Neural crest cell (in vitro differentiated cells): ENCODE data around the gene GAMT. TPM values are rescaled to one million over a fixed set of nuclear protein-coding genes. Genes with fewer than 3 reads are reported as not detected.

Experiments used
- DNase-seq: peaks from one replicate; pipeline ENCODE4 v3.0.0; 2021; ENCODE audit warnings: low read depth, mixed read lengths, low spot score
- H3K27ac Mint-ChIP-seq: one replicate; pipeline ENCODE4 v1.8.0; 2021; ENCODE audit warnings: mild to moderate bottlenecking, mixed read lengths; ENCODE audit not compliant: unreplicated experiment
- H3K27me3 Mint-ChIP-seq: 2 replicates; pipeline ENCODE4 v1.8.0; 2021; ENCODE audit warnings: low read depth, mild to moderate bottlenecking, mixed read lengths
- H3K36me3 Mint-ChIP-seq: 2 replicates; pipeline ENCODE4 v1.8.0; 2021; ENCODE audit warnings: low read depth, mild to moderate bottlenecking, mixed read lengths
- H3K4me1 Mint-ChIP-seq: 2 replicates; pipeline ENCODE4 v1.8.0; 2021; ENCODE audit warnings: mixed read lengths
- H3K4me3 Mint-ChIP-seq: one replicate; pipeline ENCODE4 v1.8.0; 2021; ENCODE audit warnings: mild to moderate bottlenecking, mixed read lengths
- H3K9me3 Mint-ChIP-seq: 2 replicates; pipeline ENCODE4 v1.8.0; 2021; ENCODE audit warnings: mixed read lengths
- total RNA-seq: library from RNA; stranded (reverse); gene quantifications from 2 replicates; pipeline ENCODE4 v1.2.1, GENCODE V29; 2021
- TF ChIP-seq, protein P1 (sequence below): fragments of 200-600 bp; sonication (generic); conservative IDR thresholded peaks from 2 replicates; pipeline ENCODE4 v1.5.0; 2021; ENCODE audit warnings: antibody characterized with exemption, mild to moderate bottlenecking

GAMT gene
- total RNA-seq, 1 donor from 2014 or later, result 45.6 TPM

GRCh38 chr19:1418951-1419738 is 17.8 kb upstream of the GAMT start:
- Mint-ChIP-seq H3K9me3 (no peaks in the 10 kb centered on the region), H3K27ac (no peak overlapping the region), H3K27me3 (no peaks in the 10 kb centered on the region), H3K36me3 (peaks cover 11% of the 10 kb centered on the region), H3K4me1 (peaks cover 28% of the 10 kb centered on the region), H3K4me3 (no peak overlapping the region)
- TF ChIP-seq, protein P1, sequence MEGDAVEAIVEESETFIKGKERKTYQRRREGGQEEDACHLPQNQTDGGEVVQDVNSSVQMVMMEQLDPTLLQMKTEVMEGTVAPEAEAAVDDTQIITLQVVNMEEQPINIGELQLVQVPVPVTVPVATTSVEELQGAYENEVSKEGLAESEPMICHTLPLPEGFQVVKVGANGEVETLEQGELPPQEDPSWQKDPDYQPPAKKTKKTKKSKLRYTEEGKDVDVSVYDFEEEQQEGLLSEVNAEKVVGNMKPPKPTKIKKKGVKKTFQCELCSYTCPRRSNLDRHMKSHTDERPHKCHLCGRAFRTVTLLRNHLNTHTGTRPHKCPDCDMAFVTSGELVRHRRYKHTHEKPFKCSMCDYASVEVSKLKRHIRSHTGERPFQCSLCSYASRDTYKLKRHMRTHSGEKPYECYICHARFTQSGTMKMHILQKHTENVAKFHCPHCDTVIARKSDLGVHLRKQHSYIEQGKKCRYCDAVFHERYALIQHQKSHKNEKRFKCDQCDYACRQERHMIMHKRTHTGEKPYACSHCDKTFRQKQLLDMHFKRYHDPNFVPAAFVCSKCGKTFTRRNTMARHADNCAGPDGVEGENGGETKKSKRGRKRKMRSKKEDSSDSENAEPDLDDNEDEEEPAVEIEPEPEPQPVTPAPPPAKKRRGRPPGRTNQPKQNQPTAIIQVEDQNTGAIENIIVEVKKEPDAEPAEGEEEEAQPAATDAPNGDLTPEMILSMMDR, result no peak
- no peak for DNase-seq

- TF ChIP-seq, protein P1, result no peak
- no peak overlapping the region for H3K4me3 Mint-ChIP-seq
- H3K27ac Mint-ChIP-seq, result no peak overlapping the region
- peaks cover 11% of the 10 kb centered on the region for H3K36me3 Mint-ChIP-seq
- no peaks in the 10 kb centered on the region for H3K27me3 Mint-ChIP-seq
- H3K9me3 Mint-ChIP-seq, result no peaks in the 10 kb centered on the region
- no peak for DNase-seq
- H3K4me1 Mint-ChIP-seq, result peaks cover 26% of the 10 kb centered on the region
These were observed 17.1 kb upstream of the GAMT start for GRCh38 chr19:1418496-1418775.

DNA sequence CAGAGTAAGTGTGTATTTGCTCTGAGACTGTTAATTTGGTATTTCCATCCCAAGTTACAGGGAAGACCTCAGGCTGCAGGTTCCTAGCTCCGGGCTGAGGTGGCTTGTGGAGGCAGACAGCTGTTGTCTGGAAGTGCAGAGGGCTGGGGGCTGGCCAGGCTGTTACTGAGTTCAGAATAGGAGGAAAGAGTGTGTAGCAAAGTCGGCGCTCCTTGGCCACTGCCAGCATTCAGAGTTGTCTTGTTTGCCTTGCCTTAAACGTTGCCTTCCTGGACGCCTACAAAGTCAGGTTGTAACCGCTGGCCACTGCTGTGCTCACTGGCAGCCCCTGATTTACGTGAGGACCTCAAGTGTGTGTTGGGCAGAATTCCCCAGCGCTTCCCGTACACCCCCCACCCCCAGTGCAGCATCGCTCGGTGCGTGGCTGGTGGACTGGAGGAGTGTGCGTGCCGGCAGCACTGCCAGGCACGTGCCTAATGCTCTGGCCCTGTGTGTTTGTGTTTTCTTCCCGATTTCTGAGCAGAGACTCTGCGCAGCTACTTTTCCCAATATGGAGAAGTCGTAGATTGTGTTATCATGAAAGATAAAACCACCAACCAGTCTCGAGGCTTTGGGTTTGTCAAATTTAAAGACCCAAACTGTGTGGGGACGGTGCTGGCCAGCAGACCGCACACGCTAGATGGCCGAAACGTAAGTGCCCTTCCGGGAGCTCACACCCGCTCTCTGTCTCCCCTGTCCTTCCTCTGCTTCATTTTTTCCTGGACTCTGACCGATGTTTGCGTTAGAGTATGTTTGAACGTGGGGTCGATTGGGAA is 16.5 kb upstream of the GAMT start:
- Mint-ChIP-seq H3K36me3 (peaks cover 7% of the 10 kb centered on the region), H3K27me3 (no peaks in the 10 kb centered on the region), H3K4me3 (no peak overlapping the region), H3K27ac (peak overlapping the region; percentile 5), H3K4me1 (peaks cover 22% of the 10 kb centered on the region), H3K9me3 (no peaks in the 10 kb centered on the region)
- DNase-seq, result no peak
- TF ChIP-seq, protein P1, result no peak

GRCh38 chr19:1417145-1417544 is 15.8 kb upstream of the GAMT start:
- TF ChIP-seq, protein P1, result no peak
- Mint-ChIP-seq H3K27me3 (no peaks in the 10 kb centered on the region), H3K36me3 (peaks cover 7% of the 10 kb centered on the region), H3K4me1 (peaks cover 22% of the 10 kb centered on the region), H3K9me3 (no peaks in the 10 kb centered on the region), H3K4me3 (no peak overlapping the region), H3K27ac (peak overlapping the region; percentile 5)
- DNase-seq, result no peak

DNA sequence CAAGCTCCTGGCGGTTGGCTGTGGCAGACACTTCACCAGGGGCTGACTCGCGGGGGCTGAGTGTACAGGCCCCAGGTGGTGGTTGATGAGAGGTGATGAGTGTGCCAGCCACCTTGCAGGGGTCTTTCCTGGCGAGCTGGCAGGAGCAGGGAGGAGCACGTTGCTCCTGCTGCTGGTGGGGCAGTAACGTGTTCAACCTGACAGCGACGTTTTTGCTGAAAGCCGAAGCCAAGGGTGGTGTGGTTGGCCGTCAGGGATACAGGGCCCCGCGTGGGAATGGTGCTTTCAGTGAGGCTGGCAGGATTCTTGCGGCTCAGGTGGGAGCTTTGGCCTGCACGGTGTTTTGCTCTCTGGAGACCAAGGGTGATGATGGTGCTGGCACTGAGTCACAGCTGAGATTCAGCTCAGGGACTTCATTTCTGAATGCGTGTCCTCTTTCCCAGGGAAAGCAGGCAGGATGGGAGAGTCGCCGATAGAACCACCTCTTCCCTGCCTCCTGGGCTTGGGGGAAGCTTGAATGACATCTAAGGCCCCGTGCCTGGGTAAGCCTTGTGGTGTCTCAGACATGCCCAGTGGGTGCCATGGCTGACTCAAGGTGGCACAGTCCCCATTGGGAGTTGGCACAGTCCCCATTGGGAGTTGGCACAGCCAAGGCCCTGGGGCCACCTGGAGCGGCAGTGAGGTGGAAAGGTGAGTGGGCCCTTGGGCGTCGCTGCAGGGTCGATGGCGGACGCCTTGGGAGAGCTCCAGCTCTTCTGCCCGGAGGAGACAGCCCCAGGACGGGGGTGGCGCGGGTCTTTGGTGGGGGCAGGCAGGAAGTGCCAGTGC is 14.9 kb upstream of the GAMT start:
- Mint-ChIP-seq H3K4me1 (peaks cover 22% of the 10 kb centered on the region), H3K4me3 (peak overlapping the region; percentile 65), H3K27me3 (no peaks in the 10 kb centered on the region), H3K36me3 (peaks cover 7% of the 10 kb centered on the region), H3K27ac (peak overlapping the region; percentile 67), H3K9me3 (no peaks in the 10 kb centered on the region)
- DNase-seq, result no peak
- TF ChIP-seq, protein P1, result no peak
